Calu3 (cell line): Measurements from ENCODE around the gene IMMP1L. TPM values are rescaled to one million over a fixed set of nuclear protein-coding genes. Genes with fewer than 3 reads are reported as not detected.

Experiments used
- BruUV-seq: library from RNA; stranded (reverse); fragments of 400-500 nt; replicated peaks from 2 replicates; lab custom pipeline; 2021; lab: Mats Ljungman, UMichigan
- CTCF ChIA-PET: fragments of 300-600 bp; sonication (Branson Sonifier 250); formaldehyde crosslinking; loops from one replicate; lab custom pipeline; 2022; ENCODE audit warnings: antibody characterized with exemption; lab: Charles Lee
- DNase-seq: peaks from one replicate; pipeline ENCODE4 v3.0.0; 2022
- H3K27ac Mint-ChIP-seq: one replicate; pipeline ENCODE4 v1.8.0; 2022; ENCODE audit warnings: mixed read lengths; ENCODE audit not compliant: unreplicated experiment
- H3K27me3 Mint-ChIP-seq: one replicate; pipeline ENCODE4 v1.8.0; 2022; ENCODE audit warnings: mixed read lengths; ENCODE audit not compliant: unreplicated experiment
- H3K36me3 Mint-ChIP-seq: one replicate; pipeline ENCODE4 v1.8.0; 2022; ENCODE audit warnings: mild to moderate bottlenecking, moderate library complexity, mixed read lengths; ENCODE audit not compliant: insufficient read depth, unreplicated experiment
- H3K4me1 Mint-ChIP-seq: one replicate; pipeline ENCODE4 v1.8.0; 2022; ENCODE audit warnings: mild to moderate bottlenecking, low read depth, mixed read lengths; ENCODE audit not compliant: unreplicated experiment
- H3K4me3 Mint-ChIP-seq: one replicate; pipeline ENCODE4 v1.8.0; 2022; ENCODE audit warnings: mild to moderate bottlenecking, low read depth, moderate library complexity, mixed read lengths; ENCODE audit not compliant: unreplicated experiment
- H3K9me3 Mint-ChIP-seq: one replicate; pipeline ENCODE4 v1.8.0; 2022; ENCODE audit warnings: low read depth, mixed read lengths; ENCODE audit not compliant: unreplicated experiment
- intact Hi-C: fragments of 100-400 bp; cut with micrococcal nuclease; formaldehyde crosslinking; loops from one replicate; pipeline ENCODE4 v1.10.0; 2022; ENCODE audit not compliant: unreplicated experiment
- total RNA-seq: library from RNA; stranded (reverse); gene quantifications from 2 replicates; pipeline ENCODE4 v1.2.3, GENCODE V29; 2022
- TF ChIP-seq, protein P1 (sequence below): fragments of 200-600 bp; IDR thresholded peaks from one replicate; pipeline ENCODE4 v1.8.0; 2022; ENCODE audit warnings: antibody characterized with exemption; ENCODE audit not compliant: unreplicated experiment

Gene IMMP1L
- total RNA-seq, 1 experiment from 2014 or later = 22.9 TPM

DNA sequence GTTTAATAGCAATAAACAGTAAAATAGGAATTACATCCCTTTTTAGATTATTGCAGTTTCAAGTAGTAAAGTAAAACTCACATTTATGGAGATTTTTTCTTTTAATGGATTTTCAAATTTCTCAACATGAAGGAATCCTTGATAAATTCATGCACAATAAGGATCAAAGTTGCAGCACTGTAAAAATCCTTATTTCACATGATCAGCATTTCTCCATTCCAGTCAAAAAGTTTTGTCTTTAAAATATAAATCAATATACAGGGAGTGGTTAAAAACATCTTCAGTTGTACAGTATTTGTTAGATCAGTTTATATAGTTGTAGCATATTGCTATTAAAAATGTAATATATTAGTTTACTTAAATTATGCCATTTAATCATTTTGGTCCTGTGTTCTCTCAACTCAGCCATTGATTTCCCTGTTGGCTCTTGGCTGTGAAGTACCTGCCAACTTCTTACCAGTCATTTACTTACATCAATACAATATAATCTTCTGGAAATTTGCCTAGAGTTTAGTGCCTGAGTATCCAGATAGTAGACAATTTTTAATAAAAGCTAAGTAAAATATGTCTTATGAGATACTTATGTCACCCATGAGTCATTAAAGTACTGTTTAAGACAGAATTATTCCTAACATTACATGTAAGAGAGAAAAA, 12.2 kb upstream of the IMMP1L start:
- TF ChIP-seq, protein P1, sequence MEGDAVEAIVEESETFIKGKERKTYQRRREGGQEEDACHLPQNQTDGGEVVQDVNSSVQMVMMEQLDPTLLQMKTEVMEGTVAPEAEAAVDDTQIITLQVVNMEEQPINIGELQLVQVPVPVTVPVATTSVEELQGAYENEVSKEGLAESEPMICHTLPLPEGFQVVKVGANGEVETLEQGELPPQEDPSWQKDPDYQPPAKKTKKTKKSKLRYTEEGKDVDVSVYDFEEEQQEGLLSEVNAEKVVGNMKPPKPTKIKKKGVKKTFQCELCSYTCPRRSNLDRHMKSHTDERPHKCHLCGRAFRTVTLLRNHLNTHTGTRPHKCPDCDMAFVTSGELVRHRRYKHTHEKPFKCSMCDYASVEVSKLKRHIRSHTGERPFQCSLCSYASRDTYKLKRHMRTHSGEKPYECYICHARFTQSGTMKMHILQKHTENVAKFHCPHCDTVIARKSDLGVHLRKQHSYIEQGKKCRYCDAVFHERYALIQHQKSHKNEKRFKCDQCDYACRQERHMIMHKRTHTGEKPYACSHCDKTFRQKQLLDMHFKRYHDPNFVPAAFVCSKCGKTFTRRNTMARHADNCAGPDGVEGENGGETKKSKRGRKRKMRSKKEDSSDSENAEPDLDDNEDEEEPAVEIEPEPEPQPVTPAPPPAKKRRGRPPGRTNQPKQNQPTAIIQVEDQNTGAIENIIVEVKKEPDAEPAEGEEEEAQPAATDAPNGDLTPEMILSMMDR = no peak
- no peaks in the 10 kb centered on the region for H3K36me3 Mint-ChIP-seq
- intact Hi-C loops = no loop called here
- CTCF ChIA-PET = no interaction called here
- no peak overlapping the region for H3K27ac Mint-ChIP-seq
- no peak overlapping the region for H3K4me3 Mint-ChIP-seq
- no TSS peak for BruUV-seq
- H3K4me1 Mint-ChIP-seq = no peaks in the 10 kb centered on the region
- H3K9me3 Mint-ChIP-seq = no peaks in the 10 kb centered on the region
- no peak for DNase-seq
- no peaks in the 10 kb centered on the region for H3K27me3 Mint-ChIP-seq

DNA sequence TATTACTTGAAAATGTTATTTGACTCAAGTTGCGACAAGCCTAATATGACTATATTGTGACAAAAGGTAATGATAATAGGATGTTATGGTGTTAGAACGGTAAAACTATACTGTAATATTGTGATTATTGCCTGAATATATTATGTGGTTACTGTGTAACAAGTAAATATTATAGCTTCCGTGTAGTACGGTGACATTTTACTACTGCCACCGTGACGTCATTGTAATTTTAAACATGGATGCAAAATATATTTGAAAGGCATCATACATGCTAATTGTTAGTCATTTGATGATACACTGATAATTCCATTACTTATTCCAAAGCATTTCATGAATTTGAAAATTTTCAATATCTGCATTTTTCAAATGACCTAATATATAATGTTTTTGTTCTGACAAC, 2.7 kb upstream of the IMMP1L start:
- intact Hi-C loops = no loop called here
- CTCF ChIA-PET = no interaction called here
- BruUV-seq = no TSS peak

GRCh38 chr11:31509051-31509428, 382 bp downstream of the IMMP1L start:
- intact Hi-C loops = no loop called here
- BruUV-seq = no TSS peak
- no peak for DNase-seq

More for the DNA sequence above, 2.7 kb upstream of the IMMP1L start:
- peaks cover 36% of the 10 kb centered on the region for H3K36me3 Mint-ChIP-seq
- H3K27ac Mint-ChIP-seq = no peak overlapping the region
- H3K4me1 Mint-ChIP-seq = peaks cover 11% of the 10 kb centered on the region
- H3K9me3 Mint-ChIP-seq = no peaks in the 10 kb centered on the region
- DNase-seq = no peak
- TF ChIP-seq, protein P1 = no peak
- H3K27me3 Mint-ChIP-seq = no peaks in the 10 kb centered on the region
- no peak overlapping the region for H3K4me3 Mint-ChIP-seq

GRCh38 chr11:31500560-31500959, 8.9 kb downstream of the IMMP1L start:
- Mint-ChIP-seq H3K4me1 (no peaks in the 10 kb centered on the region), H3K27ac (no peak overlapping the region), H3K27me3 (no peaks in the 10 kb centered on the region), H3K36me3 (no peaks in the 10 kb centered on the region), H3K4me3 (no peak overlapping the region), H3K9me3 (no peaks in the 10 kb centered on the region)
- CTCF ChIA-PET = interaction anchor here (0.6 kb wide), 1 partner anchor 369 kb away, joined by 3 read pairs; no protein-coding TSS in a partner anchor
- DNase-seq = no peak
- TF ChIP-seq, protein P1 = no peak
- BruUV-seq = no TSS peak
- intact Hi-C loops = no loop called here

More at GRCh38 chr11:31509051-31509428, 382 bp downstream of the IMMP1L start:
- Mint-ChIP-seq H3K9me3 (no peaks in the 10 kb centered on the region), H3K27ac (peak overlapping the region; percentile 82), H3K4me1 (peaks cover 12% of the 10 kb centered on the region), H3K36me3 (peaks cover 36% of the 10 kb centered on the region), H3K27me3 (no peaks in the 10 kb centered on the region), H3K4me3 (peak overlapping the region; percentile 81)
- CTCF ChIA-PET = no interaction called here
- TF ChIP-seq, protein P1 = no peak
